Superior temporal gyrus (tissue), 1 donor: ENCODE data around the gene MARVELD2.
"Not testable (repeated sequence)": the region's sequence is repeated elsewhere in the genome, so short reads cannot be mapped to it uniquely, and the experiment has no call there.

ENCODE experiments used
- DNase-seq: peaks from one replicate; pipeline ENCODE4 v3.0.0-alpha.2; 2016; ENCODE audit errors: extremely low spot score

The MARVELD2 gene, protein sequence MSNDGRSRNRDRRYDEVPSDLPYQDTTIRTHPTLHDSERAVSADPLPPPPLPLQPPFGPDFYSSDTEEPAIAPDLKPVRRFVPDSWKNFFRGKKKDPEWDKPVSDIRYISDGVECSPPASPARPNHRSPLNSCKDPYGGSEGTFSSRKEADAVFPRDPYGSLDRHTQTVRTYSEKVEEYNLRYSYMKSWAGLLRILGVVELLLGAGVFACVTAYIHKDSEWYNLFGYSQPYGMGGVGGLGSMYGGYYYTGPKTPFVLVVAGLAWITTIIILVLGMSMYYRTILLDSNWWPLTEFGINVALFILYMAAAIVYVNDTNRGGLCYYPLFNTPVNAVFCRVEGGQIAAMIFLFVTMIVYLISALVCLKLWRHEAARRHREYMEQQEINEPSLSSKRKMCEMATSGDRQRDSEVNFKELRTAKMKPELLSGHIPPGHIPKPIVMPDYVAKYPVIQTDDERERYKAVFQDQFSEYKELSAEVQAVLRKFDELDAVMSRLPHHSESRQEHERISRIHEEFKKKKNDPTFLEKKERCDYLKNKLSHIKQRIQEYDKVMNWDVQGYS

GRCh38 chr5:69414885-69415583 lies at the start of gene MARVELD2:
MARVELD2 (plus strand) TSS chr5:69415116; CDS start chr5:69419386, 4,270 bp downstream.
- no peak for DNase-seq

DNA sequence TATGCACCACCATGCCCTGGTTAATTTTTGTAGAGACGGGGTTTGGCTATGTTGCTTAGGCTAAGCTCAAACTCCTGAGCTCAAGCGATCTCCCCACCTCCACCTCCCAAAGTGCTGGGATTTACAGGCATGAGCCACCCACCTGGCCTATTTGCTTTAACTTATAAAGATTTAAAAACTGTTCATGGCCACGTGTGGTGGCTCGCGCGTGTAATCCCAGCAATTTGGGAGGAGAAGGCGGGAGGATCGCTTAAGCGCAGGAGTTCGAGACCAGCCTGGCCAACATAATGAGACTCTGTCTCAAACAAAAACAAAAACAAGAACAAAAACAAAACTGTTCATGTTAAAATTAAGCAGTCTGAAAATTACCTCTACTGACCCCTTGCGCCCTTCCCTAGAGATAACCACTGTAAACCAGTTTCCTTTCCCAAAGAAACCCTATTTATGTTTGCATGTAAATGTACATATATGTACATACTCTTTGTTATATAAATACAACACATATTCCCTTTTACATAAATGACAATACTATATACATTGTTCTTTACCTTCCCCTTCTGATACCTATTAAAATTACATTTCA lies 47.1 kb upstream of the MARVELD2 start:
- no peak for DNase-seq

GRCh38 chr5:69368458-69369339 lies 46.2 kb upstream of the MARVELD2 start:
- peak; percentile 38 for DNase-seq

DNA sequence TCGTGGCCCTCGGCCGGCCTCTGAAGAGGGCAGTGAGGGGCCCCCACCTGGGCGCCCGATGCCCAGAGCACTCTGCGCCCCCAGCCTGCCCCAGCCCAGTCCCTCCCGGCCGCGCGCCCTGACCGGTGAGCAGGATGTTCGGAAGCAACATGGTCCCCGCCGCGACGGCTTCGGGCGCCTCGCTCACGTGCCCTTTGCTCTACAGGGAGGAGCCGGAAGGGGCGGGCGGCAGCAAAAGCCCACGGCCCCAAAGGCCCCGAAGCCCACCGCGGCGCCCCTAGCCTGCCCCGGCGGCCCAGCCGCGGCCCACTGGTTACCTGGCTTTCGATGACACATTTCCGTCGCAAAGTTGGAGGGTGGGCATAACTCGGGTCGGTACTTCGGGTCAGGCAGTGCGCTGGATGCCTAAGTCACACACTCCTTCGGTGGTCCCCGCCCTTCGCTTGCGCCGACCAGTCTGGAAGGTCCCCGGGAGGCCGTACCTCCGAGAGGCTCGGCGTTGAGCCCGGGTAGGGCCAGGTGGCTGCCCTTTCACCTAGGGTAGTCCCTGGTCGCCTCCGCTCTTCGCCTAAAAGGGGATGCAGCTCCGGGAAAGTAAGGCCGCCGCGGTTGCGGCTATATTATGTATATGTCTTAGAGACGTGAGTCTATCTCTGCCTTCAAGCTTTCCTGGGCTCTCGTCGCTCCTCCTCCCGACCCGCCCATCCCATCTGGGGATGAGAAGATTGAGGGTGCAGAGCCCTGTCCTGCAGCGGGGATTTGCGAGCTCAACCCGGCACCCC lies 45.4 kb upstream of the MARVELD2 start, which contains the start of the genes AK6, RAD17 and TAF9:
AK6 (minus strand) TSS at position 181 of the 782 bp plus-strand sequence; CDS start at position 151, 30 bp downstream.
RAD17 (plus strand) TSS at position 479 of the 782 bp plus-strand sequence. CDS start 2,391 bp downstream, outside the sequence.
TAF9 (minus strand) TSS at position 181 of the 782 bp plus-strand sequence. CDS start 3,783 bp downstream, outside the sequence.
- peak; percentile 88 for DNase-seq

DNA sequence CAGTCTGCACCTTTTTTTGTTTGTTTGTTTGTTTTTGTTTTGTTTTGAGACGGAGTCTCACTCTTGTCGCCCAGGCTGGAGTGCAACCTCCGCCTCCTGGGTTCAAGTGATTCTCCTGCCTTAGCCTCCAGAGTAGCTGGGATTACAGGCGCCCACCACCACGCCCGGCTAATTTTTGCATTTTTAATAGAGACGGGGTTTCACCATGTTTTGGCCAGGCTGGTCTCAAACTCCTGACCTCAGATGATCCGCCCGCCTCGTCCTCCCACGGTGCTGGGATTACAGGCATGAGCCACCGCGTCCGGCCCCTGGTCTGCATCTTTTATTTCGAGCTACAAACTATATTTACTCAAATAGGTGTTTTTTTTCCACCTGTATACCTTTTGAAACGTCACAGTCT lies 44.6 kb upstream of the MARVELD2 start:
- DNase-seq: not testable (repeated sequence)

GRCh38 chr5:69372394-69372793 lies 42.5 kb upstream of the MARVELD2 start:
- DNase-seq: no peak

DNA sequence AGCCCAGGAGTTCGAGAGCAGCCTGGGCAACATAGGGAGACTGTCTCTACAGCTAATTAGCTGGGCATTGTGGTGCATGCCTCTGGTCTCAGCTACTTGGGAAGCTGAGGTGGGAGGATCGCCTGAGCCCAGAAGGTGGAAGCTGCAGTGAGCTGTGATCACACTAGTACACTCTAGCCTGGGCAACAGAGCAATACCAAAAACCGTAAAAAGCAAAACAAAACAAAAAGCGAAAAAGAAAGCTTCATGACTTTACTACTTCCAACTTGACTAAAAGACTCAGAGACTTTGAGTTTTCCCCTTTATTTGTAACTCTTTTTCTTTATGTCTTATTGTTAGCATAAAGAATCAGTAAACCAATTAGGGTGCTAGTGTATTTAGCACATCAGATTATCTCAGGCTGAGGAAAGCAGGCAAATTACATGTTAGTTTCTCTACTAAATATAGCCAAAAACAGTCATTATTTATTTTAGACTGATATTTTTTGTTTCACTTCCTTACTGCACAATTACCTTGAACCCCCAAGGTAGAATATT lies 39.9 kb upstream of the MARVELD2 start:
- no peak for DNase-seq

DNA sequence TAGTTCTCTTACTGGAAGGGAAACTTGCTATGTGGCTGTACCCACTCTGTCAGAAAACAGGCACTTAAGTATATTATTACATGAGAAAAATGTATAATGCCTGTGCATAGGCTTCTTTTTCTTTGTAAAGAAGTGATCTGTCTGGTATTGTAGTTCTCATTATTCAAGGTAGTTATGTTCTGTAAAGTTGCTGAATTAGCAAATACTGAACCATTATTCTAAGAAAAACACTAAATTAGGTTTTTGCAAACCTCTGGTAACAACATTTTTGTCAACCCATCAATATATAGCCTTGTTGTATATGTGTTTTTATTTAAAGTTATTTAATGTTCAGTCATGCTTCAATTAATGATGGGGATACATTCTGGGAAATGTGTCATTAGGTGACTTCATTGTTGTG lies 36.5 kb upstream of the MARVELD2 start:
- DNase-seq: no peak

DNA sequence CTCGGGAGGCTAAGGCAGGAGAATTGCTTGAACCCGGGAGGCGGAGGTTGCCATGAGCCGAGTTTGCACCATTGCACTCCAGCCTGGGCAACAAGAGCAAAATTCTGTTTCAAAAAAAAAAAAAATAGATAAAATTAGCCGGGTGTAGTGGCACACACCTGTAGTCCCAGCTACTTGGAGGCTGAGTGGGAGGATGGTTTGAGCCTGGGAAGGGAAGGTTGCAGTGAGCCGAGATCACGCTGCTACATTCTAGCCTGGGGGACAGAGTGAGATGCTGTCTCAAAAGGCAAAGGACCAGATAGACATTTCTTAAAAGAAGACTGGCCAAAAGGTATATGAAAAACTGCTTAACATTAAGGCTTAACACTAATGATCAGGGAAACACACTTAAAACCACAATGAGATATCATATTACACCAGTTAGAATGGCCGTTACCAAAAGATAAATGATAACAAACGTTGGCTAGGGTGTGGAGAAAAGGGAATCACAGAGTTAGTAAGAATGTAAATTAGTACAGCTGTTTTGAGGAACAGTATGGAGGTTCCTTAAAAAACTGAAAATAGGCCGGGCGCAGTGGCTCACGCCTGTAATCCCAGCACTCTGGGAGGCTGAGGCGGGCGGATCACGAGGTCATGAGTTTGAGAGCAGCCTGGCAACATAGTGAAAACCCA lies 10.1 kb upstream of the MARVELD2 start:
- no peak for DNase-seq

DNA sequence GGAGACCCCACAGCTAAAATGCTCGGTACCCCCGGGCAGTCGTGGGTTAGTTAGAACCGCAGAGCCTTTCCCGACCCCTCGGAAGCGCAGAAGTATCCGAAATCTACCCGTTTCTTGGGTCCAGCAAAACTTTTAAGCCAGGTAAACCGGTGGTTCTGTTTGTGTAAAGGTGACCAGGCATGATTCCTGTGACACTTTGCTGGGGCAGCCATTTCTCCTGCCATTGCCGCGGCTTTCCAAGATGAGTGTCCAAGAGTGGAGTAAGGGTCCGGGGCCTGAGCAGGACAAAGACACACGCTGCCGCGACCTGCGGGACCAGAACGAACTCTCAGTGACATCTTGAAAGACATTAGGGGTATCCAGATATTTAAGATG lies 655 bp downstream of the MARVELD2 start:
- DNase-seq: no peak

- DNase-seq: no peak
These were observed 1.3 kb downstream of the MARVELD2 start for GRCh38 chr5:69416180-69416579.

- no peak for DNase-seq
These were observed 1.8 kb downstream of the MARVELD2 start for GRCh38 chr5:69416699-69417098.

- DNase-seq: no peak
These were observed 3.6 kb downstream of the MARVELD2 start for GRCh38 chr5:69418554-69418953.

- DNase-seq: no peak
These were observed 16.7 kb downstream of the MARVELD2 start for GRCh38 chr5:69431424-69432303.

- DNase-seq: no peak
These were observed 17.7 kb downstream of the MARVELD2 start for GRCh38 chr5:69432412-69433206.

DNA sequence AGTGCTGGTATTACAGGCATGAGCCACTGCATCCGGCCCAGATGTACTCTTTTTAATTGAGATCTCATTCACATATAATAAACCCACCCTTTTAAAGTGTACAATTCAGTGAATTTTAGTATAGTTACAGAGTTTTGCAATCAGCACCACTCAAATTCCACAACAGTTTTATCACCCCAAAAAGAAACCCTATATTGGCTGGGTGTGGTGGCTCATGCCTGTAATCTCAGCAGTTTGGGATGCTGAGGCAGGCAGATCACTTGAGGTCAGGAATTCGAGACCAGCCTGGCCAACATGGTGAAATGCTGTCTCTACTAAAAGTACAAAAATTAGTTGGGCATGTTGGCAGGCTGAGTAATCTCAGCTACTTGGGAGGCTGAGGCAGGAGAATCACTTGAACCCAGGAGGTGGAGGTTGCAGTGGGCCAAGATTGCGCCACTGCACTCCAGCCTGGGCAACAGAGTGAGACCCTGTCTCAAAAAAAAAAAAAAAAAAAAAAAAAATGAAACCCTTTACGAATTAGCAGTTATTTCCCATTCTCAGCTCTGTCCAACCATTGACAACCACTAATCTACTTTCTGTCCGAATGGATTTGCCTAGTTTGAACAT lies 20.5 kb downstream of the MARVELD2 start:
- DNase-seq: not testable (repeated sequence)

- no peak for DNase-seq
These were observed 29.3 kb downstream of the MARVELD2 start for GRCh38 chr5:69444127-69444754.
